AG04450 (cell line): ENCODE measurements around the gene LIPJ. TPM values are rescaled to one million over a fixed set of nuclear protein-coding genes. Genes with fewer than 3 reads are reported as not detected.

Experiments
- CTCF ChIA-PET: fragments of 300-600, 350-600 bp; formaldehyde crosslinking; extraction: SDS; loops from one replicate; lab custom pipeline; 2022; ENCODE audit warnings: antibody characterized with exemption, inconsistent platforms; lab: Charles Lee
- POLR2A ChIA-PET: fragments of 350-600 bp; formaldehyde crosslinking; extraction: SDS; loops from one replicate; lab custom pipeline; 2021; ENCODE audit warnings: antibody characterized with exemption, inconsistent platforms; lab: Yijun Ruan, JAX
- DNase-seq: peaks from one replicate; pipeline ENCODE4 v3.0.0-alpha.2; 2011; ENCODE audit warnings: low read depth, low spot score
- H3K27ac ChIP-seq: one replicate; pipeline ENCODE4 v1.5.1; 2012; ENCODE audit warnings: low read depth, low read length, control low read depth
- H3K27me3 ChIP-seq: one replicate; pipeline ENCODE4 v1.6.0; 2012; ENCODE audit warnings: low read length; ENCODE audit not compliant: control insufficient read depth, insufficient read depth
- H3K4me3 ChIP-seq: 2 replicates; pipeline ENCODE4 v1.5.1; 2011; ENCODE audit warnings: mild to moderate bottlenecking, low read depth, low read length, control low read depth
- H3K9me3 ChIP-seq: 2 replicates; pipeline ENCODE4 v1.5.1; 2012; ENCODE audit warnings: low read length; ENCODE audit not compliant: control insufficient read depth, insufficient read depth
- polyA plus RNA-seq: library from polyadenylated mRNA; depleted of rRNA; stranded (reverse); fragments of >200 nt; gene quantifications from 2 replicates; pipeline ENCODE4 v1.2.3, GENCODE V29; 2011
- TF ChIP-seq, protein P1 (sequence below): IDR thresholded peaks from 2 replicates; pipeline ENCODE4 v1.5.1; 2011; ENCODE audit warnings: low read depth, low read length, control low read depth, inconsistent platforms

The LIPJ gene
- polyA plus RNA-seq, 1 experiment: not detected

DNA sequence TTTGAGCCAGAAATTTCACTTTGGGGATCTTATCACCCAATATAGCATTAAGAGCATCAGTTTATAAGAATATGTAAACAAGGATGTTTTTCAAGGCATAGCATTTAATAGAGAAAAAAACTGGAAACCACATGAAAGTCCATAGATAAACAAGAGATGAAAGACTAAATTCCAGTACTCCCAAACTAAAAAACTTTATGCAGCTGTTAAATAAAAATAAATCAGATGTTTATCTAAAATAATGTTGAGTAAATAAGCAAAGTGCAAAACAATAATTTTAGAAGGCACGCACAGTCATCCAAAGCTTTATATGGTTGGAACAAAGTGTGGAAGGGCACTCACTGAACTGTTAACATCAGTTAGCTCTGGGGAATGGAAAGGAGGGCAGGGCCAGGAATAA, 24.4 kb upstream of the LIPJ start:
- Histone ChIP-seq H3K4me3 (no peak overlapping the region), H3K9me3 (no peaks in the 10 kb centered on the region), H3K27ac (no peak overlapping the region), H3K27me3 (no peaks in the 10 kb centered on the region)
- TF ChIP-seq, protein P1, sequence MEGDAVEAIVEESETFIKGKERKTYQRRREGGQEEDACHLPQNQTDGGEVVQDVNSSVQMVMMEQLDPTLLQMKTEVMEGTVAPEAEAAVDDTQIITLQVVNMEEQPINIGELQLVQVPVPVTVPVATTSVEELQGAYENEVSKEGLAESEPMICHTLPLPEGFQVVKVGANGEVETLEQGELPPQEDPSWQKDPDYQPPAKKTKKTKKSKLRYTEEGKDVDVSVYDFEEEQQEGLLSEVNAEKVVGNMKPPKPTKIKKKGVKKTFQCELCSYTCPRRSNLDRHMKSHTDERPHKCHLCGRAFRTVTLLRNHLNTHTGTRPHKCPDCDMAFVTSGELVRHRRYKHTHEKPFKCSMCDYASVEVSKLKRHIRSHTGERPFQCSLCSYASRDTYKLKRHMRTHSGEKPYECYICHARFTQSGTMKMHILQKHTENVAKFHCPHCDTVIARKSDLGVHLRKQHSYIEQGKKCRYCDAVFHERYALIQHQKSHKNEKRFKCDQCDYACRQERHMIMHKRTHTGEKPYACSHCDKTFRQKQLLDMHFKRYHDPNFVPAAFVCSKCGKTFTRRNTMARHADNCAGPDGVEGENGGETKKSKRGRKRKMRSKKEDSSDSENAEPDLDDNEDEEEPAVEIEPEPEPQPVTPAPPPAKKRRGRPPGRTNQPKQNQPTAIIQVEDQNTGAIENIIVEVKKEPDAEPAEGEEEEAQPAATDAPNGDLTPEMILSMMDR: no peak
- CTCF ChIA-PET: interaction anchor here (1.0 to 5.5 kb wide), 5 partner anchors 21 to 370 kb away, joined by 4 to 64 read pairs (median 11); partner anchors contain the start of gene RNLS
- DNase-seq: no peak
- POLR2A ChIA-PET: no interaction called here

DNA sequence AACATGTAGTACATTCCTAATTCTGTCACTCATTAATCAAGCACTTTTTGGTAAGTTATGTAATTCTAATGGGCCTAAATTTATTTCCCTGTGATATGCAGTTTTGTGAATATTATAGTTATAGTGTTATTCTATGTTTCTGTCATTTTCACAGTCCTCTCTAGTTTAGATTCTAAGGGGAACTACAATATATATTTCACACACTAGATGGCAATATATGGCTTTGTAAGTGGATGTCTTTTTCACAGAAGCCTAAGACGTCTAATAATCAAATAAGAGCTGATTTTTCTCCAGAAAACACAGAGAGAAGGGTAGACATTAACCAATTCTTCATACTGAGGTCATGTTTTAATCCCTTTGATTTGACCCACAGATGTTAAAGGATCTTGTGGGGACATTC, 21.5 kb upstream of the LIPJ start:
- no peak for DNase-seq
- TF ChIP-seq, protein P1: peak; percentile 46
- POLR2A ChIA-PET: interaction anchor here (1.0 kb wide), 1 partner anchor 368 kb away, joined by 3 read pairs; no protein-coding TSS in a partner anchor
- no peaks in the 10 kb centered on the region for H3K9me3 ChIP-seq
- CTCF ChIA-PET: interaction anchor here (0.5 to 5.5 kb wide), 32 partner anchors 9 to 1002 kb away, joined by 3 to 64 read pairs (median 4); partner anchors contain the start of genes RNLS and STAMBPL1
- H3K27me3 ChIP-seq: no peaks in the 10 kb centered on the region
- H3K4me3 ChIP-seq: no peak overlapping the region
- H3K27ac ChIP-seq: no peak overlapping the region

- ChIA-PET CTCF (interaction anchor here (0.5 to 1.9 kb wide), 26 partner anchors 9 to 574 kb away, joined by 3 to 24 read pairs (median 4); no protein-coding TSS in a partner anchor), POLR2A (interaction anchor here (0.9 to 1.2 kb wide), 3 partner anchors 36 to 720 kb away, joined by 3 to 4 read pairs (median 3); no protein-coding TSS in a partner anchor)
- Histone ChIP-seq H3K9me3 (peaks cover 3% of the 10 kb centered on the region; the same call in 1 of the 2 replicates), H3K27me3 (no peaks in the 10 kb centered on the region), H3K27ac (no peak overlapping the region), H3K4me3 (peak overlapping the region; percentile 65)
- no peak for DNase-seq
- TF ChIP-seq, protein P1: no peak
Observed at GRCh38 chr10:88582411-88582805, 4.2 kb upstream of the LIPJ start.

DNA sequence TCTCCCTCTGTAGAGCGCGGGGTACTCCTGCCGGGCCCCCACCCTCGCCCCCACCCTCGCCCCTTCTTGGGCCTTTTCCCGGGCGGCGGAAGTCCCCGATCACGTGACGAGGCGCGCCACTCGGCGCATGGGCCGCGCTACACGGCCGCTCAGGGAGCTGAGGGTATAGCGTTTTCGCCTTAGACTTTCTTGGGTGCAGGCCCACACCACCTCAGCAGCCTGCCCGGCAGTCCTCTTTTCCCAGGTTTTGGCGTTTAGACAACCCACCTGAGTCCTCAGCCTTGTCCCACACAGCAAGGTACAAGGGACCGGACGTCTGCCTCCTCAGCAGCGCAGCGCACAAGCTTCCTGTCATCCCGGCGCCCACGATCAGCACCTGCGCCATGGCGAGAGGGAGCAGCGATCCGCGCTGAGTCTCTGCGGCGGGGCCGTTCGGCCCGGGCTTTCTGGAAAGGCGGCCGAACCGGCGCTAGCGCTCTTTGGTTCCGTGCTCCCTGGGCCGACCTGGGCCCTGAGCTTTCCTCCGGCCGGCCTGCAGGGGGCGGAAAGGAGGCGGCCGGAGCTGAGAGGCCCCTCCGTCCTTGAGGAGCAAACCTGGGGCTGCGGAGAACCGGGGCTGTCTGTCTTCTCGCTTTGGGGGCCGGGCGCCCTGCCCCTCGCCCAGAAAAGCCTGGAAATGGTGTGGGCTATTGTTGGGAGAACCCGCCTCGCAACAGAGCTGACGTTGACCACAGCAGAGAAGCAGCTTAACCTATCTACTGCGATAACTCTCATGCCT, 3.6 kb upstream of the LIPJ start, which contains the start of gene RNLS:
Gene RNLS (minus strand): TSS at position 513 of the 778 bp plus-strand sequence.
- POLR2A ChIA-PET: interaction anchor here (0.6 to 1.2 kb wide), 5 partner anchors 35 to 721 kb away, joined by 3 to 4 read pairs (median 3); no protein-coding TSS in a partner anchor
- peak within 1 kb of the TSS; percentile 52 for H3K27ac ChIP-seq
- CTCF ChIA-PET: interaction anchor here (0.5 to 1.9 kb wide), 38 partner anchors 9 to 575 kb away, joined by 3 to 24 read pairs (median 4); no protein-coding TSS in a partner anchor

More for the DNA sequence above, 3.6 kb upstream of the LIPJ start, which contains the start of gene RNLS:
- no peak for DNase-seq
- TF ChIP-seq, protein P1: peak; percentile 78
- Histone ChIP-seq H3K27me3 (no peaks in the 10 kb centered on the region), H3K9me3 (peaks cover 3% of the 10 kb centered on the region; the same call in 1 of the 2 replicates), H3K4me3 (peak within 1 kb of the TSS; percentile 65)
